Esophagus muscularis mucosa (tissue), 3 donors: Measurements from ENCODE around the gene SPP2.

Experiments
- CTCF ChIP-seq, 3 experiments: fragments of 200-600 bp in 2 of 3; fragments of 450-650 bp in 1 of 3; sonication (generic) in 2 of 3; IDR thresholded peaks; one replicate each; pipeline ENCODE4 v1.5.1; 2017 to 2019; ENCODE audit warnings: antibody characterized with exemption in 3 of 3, mild to moderate bottlenecking in 2 of 3, moderate library complexity in 1 of 3
- POLR2A ChIP-seq: fragments of 450-650 bp; IDR thresholded peaks from one replicate; pipeline ENCODE4 v1.6.1; 2017; ENCODE audit warnings: antibody characterized with exemption, moderate library complexity, mild to moderate bottlenecking, low read depth

GRCh38 chr2:234032279-234032856, 18.1 kb upstream of the SPP2 start:
- TF ChIP-seq CTCF (IDR thresholded peaks at IDR 0.05): no peak
- no peak for TF ChIP-seq POLR2A
